IPS DF 19.7 (cell line): ENCODE results near the gene OR52D1.

ENCODE experiments used
- DNase-seq: peaks from one replicate; pipeline ENCODE4 v3.0.0-alpha.2; 2013; ENCODE audit warnings: low read depth, low spot score

Gene OR52D1

GRCh38 chr11:5509803-5510202 is 21.3 kb downstream of the OR52D1 start, which contains the start of gene UBQLN3:
TSS of gene UBQLN3 (minus strand) at chr11:5509957. CDS start at chr11:5509558, 399 bp downstream.
- no peak for DNase-seq

- DNase-seq: no peak
Measured at GRCh38 chr11:5514841-5515240, 26.4 kb downstream of the OR52D1 start.

GRCh38 chr11:5516599-5516998 is 28.1 kb downstream of the OR52D1 start, which contains the start of gene UBQLNL:
TSS of gene UBQLNL (minus strand) at chr11:5516699. CDS start at chr11:5516441, 258 bp downstream.
- DNase-seq: no peak

GRCh38 chr11:5521540-5521939 is 33.1 kb downstream of the OR52D1 start:
- no peak for DNase-seq

GRCh38 chr11:5522308-5522707 is 33.8 kb downstream of the OR52D1 start:
- DNase-seq: no peak

- DNase-seq: no peak
Measured at GRCh38 chr11:5524756-5525155, 36.3 kb downstream of the OR52D1 start.

- no peak for DNase-seq
Measured at GRCh38 chr11:5527716-5528115, 39.2 kb downstream of the OR52D1 start.

GRCh38 chr11:5528495-5528894 is 40.0 kb downstream of the OR52D1 start:
- DNase-seq: no peak

GRCh38 chr11:5531053-5531831 is 42.8 kb downstream of the OR52D1 start:
- no peak for DNase-seq

- DNase-seq: no peak
Measured at GRCh38 chr11:5534046-5534445, 45.6 kb downstream of the OR52D1 start.

GRCh38 chr11:5536482-5536881 is 48.0 kb downstream of the OR52D1 start:
- DNase-seq: no peak
